ENCODE data around the gene PFN2.
"Not testable (repeated sequence)": the region's sequence is repeated elsewhere in the genome, so short reads cannot be mapped to it uniquely, and the experiment has no call there.

PFN2 gene

GRCh38 chr3:149967086-149967685 lies 3.5 kb downstream of the PFN2 start:
- no peak for DNase-seq

- DNase-seq, result no peak
Measured at GRCh38 chr3:149965278-149965677, 5.4 kb downstream of the PFN2 start.

- no peak for DNase-seq
Measured at GRCh38 chr3:149964291-149964690, 6.4 kb downstream of the PFN2 start.

- DNase-seq, result no peak
Measured at GRCh38 chr3:149963485-149963884, 7.2 kb downstream of the PFN2 start.

- no peak for DNase-seq
Measured at GRCh38 chr3:149959443-149959842, 11.3 kb downstream of the PFN2 start.

GRCh38 chr3:149958171-149958796 lies 12.4 kb downstream of the PFN2 start:
- no peak for DNase-seq

GRCh38 chr3:149957361-149958125 lies 13.2 kb downstream of the PFN2 start:
- DNase-seq, result no peak

- no peak for DNase-seq
Measured at GRCh38 chr3:149955449-149955848, 15.2 kb downstream of the PFN2 start.

- DNase-seq, result no peak
Measured at GRCh38 chr3:149954812-149955211, 15.9 kb downstream of the PFN2 start.

- DNase-seq, result no peak
Measured at GRCh38 chr3:149949181-149949580, 21.5 kb downstream of the PFN2 start.

GRCh38 chr3:149947231-149947630 lies 23.5 kb downstream of the PFN2 start:
- DNase-seq, result no peak

GRCh38 chr3:149943966-149944365 lies 26.7 kb downstream of the PFN2 start:
- DNase-seq, result not testable (repeated sequence)

- no peak for DNase-seq
Measured at GRCh38 chr3:149942409-149942808, 28.3 kb downstream of the PFN2 start.

- DNase-seq, result no peak
Measured at GRCh38 chr3:149941946-149942345, 28.7 kb downstream of the PFN2 start.

GRCh38 chr3:149941186-149941585 lies 29.5 kb downstream of the PFN2 start:
- DNase-seq, result no peak

- not testable (repeated sequence) for DNase-seq
Measured at GRCh38 chr3:149938392-149939055, 32.2 kb downstream of the PFN2 start.

GRCh38 chr3:149936812-149937230 lies 33.9 kb downstream of the PFN2 start:
- peak; percentile 81 for DNase-seq

- DNase-seq, result no peak
Measured at GRCh38 chr3:149934524-149934923, 36.2 kb downstream of the PFN2 start.

- DNase-seq, result no peak
Measured at GRCh38 chr3:149933858-149934257, 36.8 kb downstream of the PFN2 start.

GRCh38 chr3:149933008-149933407 lies 37.7 kb downstream of the PFN2 start:
- DNase-seq, result no peak

GRCh38 chr3:149920119-149920518 lies 50.6 kb downstream of the PFN2 start:
- no peak for DNase-seq

- no peak for DNase-seq
Measured at GRCh38 chr3:149919509-149919908, 51.2 kb downstream of the PFN2 start.

GRCh38 chr3:149917124-149917667 lies 53.5 kb downstream of the PFN2 start:
- DNase-seq, result no peak

Data from islet precursor cell (in vitro differentiated cells).